ENCODE measurements around the gene SPHK2. TPM values are rescaled to one million over a fixed set of nuclear protein-coding genes. Genes with fewer than 3 reads are reported as not detected.

Gene SPHK2
- total RNA-seq, 1 experiment from 2014 or later = 19.9 TPM

- DNase-seq (ENCODE audit: low read depth, low spot score) = no peak
- H3K9ac ChIP-seq (ENCODE audit: low read length) = no peak overlapping the region
Measured at GRCh38 chr19:48587387-48587786, 31.9 kb upstream of the SPHK2 start.

More at GRCh38 chr19:48587387-48587786, 31.9 kb upstream of the SPHK2 start:
- intact Hi-C loops (cut with micrococcal nuclease) = loop anchor here (10.0 kb wide), 1 partner anchor 263 kb away; the partner anchor contains the start of gene EMP3
- peaks cover 15 to 36% of the 10 kb centered on the region in 2 experiments for H3K4me1 ChIP-seq (ENCODE audit: control insufficient read depth in 1 of 2, insufficient read depth in 2 of 2, low read length in 2 of 2)
- no peaks in the 10 kb centered on the region for H3K79me2 ChIP-seq (ENCODE audit: insufficient read depth, low read length)
- H3K36me3 ChIP-seq (ENCODE audit: control insufficient read depth in 1 of 2, insufficient read depth in 2 of 2, low read length in 2 of 2) = no peaks in the 10 kb centered on the region
- no peak for ATAC-seq
- ChIA-PET POLR2A (interaction anchor here (0.9 kb wide), 1 partner anchor 32 kb away, joined by 3 read pairs; the partner anchor contains the start of genes RPL18 and SPHK2), RAD21 (ENCODE audit: low non-redundant PET in 1 of 2, low total read pairs in 2 of 2, uncharacterized antibody in 2 of 2, unreplicated experiment in 2 of 2) (interaction anchor here in 1 of 2 experiments (0.6 to 1.0 kb wide), 2 partner anchors 81 to 85 kb away, joined by 3 to 6 read pairs; no protein-coding TSS in a partner anchor), CTCF (interaction anchor here (0.6 to 7.7 kb wide), 2 partner anchors 80 to 255 kb away, joined by 3 to 276 read pairs; no protein-coding TSS in a partner anchor)
- H3K9me3 ChIP-seq (ENCODE audit: control insufficient read depth in 1 of 2, insufficient read depth in 1 of 2, low read depth in 1 of 2, low read length in 2 of 2) = no peaks in the 10 kb centered on the region
- H3K9me2 ChIP-seq (ENCODE audit: insufficient read depth) = no peaks in the 10 kb centered on the region
- no peaks in the 10 kb centered on the region for H4K20me1 ChIP-seq (ENCODE audit: insufficient read depth)
- TF ChIP-seq FOSL1 (IDR thresholded peaks at IDR 0.05; ENCODE audit: low read depth) (no peak), POLR2AphosphoS5 (IDR thresholded peaks at IDR 0.05; ENCODE audit: low read depth, low read length) (no peak), RAD21 (IDR thresholded peaks at IDR 0.05; ENCODE audit: low read depth) (no peak), EGR1 (IDR thresholded peaks at IDR 0.05; ENCODE audit: low read depth) (no peak), CEBPB (IDR thresholded peaks at IDR 0.05; ENCODE audit: low read depth) (no peak)
- TF ChIP-seq, protein P1, sequence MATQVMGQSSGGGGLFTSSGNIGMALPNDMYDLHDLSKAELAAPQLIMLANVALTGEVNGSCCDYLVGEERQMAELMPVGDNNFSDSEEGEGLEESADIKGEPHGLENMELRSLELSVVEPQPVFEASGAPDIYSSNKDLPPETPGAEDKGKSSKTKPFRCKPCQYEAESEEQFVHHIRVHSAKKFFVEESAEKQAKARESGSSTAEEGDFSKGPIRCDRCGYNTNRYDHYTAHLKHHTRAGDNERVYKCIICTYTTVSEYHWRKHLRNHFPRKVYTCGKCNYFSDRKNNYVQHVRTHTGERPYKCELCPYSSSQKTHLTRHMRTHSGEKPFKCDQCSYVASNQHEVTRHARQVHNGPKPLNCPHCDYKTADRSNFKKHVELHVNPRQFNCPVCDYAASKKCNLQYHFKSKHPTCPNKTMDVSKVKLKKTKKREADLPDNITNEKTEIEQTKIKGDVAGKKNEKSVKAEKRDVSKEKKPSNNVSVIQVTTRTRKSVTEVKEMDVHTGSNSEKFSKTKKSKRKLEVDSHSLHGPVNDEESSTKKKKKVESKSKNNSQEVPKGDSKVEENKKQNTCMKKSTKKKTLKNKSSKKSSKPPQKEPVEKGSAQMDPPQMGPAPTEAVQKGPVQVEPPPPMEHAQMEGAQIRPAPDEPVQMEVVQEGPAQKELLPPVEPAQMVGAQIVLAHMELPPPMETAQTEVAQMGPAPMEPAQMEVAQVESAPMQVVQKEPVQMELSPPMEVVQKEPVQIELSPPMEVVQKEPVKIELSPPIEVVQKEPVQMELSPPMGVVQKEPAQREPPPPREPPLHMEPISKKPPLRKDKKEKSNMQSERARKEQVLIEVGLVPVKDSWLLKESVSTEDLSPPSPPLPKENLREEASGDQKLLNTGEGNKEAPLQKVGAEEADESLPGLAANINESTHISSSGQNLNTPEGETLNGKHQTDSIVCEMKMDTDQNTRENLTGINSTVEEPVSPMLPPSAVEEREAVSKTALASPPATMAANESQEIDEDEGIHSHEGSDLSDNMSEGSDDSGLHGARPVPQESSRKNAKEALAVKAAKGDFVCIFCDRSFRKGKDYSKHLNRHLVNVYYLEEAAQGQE (IDR thresholded peaks at IDR 0.05; ENCODE audit: low read depth) = no peak
- BruUV-seq (replicated peaks) = no TSS peak
- H3K4me3 ChIP-seq (replicated peaks in 1 of 2; ENCODE audit: low read depth in 1 of 2, low read length in 2 of 2) = no peak overlapping the region
- no peak overlapping the region for H3K4me2 ChIP-seq (ENCODE audit: low read length)
- no peak overlapping the region for H2AFZ ChIP-seq (ENCODE audit: low read depth, low read length, poor library complexity, severe bottlenecking)
- no peak overlapping the region for H3K27ac ChIP-seq (ENCODE audit: low read depth, low read length)
- H3K27me3 ChIP-seq (ENCODE audit: insufficient read depth, low read length) = no peaks in the 10 kb centered on the region
